ENCODE measurements around the gene FRZB. TPM values are rescaled to one million over a fixed set of nuclear protein-coding genes. Genes with fewer than 3 reads are reported as not detected.

Gene FRZB
- polyA plus RNA-seq, 3 donors = 8.0 to 11.5 (median 9.3) TPM

DNA sequence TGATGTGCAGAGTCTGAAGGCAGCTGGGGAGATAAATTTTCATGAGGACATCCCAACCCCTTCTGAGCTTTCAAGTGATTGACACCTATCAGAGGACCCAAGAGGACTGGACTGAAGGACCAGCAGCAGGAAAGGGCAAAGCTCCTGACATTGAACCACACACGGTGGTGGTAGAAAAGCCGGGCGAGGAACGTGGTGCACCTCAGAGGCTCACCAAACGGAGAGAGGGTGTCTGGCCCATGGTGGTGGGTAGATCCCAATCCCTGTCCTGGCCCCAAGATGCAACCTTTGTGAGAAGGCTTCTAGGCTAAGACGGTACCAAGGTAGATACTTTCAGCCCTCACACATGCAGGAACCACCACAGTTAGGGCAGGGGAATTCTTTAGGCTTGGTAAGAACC lies 52.1 kb downstream of the FRZB start:
- DNase-seq = no peak

DNA sequence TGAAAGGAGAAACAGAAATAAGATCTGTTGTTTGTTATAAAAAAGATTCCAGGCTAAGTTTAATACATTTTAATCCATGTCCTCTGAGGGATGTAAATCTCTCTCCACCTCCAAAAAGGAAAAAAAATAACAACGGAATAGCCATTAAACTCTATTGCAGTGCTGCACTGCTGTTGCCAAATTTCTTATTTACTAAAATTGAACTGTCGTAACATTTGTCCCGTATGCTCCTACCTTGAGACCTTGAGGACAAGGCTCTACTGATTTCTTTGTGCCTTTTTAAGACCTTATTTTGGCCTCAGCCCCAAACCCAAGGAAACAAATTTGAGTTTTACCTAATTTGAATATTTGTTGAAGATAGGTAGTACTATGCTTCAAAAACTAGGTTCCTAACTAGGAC lies 56.4 kb downstream of the FRZB start:
- no peak for DNase-seq

DNA sequence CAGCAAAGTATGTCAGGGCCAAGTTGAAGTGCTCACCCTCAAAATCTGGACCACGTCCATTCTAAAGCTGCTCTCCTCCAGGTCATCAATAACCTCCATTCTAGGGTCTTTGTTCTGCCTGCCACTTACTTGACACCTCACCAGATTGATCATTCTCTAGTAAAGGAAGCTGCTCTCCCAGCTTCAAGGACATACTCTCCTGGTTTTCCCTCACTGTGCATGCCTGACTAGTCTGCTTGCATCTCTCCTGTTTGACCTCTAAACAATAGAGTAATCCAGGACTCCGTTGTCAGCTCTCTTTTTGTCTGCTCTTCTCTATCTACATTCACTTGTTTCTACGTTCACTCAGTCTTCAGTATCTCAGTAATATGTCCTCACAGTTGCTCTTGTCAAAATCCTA lies 59.1 kb downstream of the FRZB start:
- DNase-seq = no peak

DNA sequence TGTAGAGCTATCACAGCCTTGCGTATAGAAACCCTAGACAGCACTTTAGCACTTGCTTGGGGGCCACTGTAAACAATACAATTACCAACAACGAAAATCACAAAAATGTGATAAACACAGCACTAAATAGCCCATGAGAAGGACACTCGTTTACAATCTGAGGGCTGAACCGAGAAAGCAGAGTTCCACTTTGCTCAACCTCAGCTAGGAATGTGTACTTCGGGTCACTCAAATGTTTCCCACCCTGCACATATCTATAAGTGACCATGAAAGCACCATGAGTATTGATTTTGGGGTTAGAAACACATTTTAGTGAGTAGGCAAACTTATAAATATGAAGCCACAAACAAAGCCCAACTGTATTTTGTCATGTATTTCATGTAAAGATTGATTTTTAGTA lies 62.3 kb downstream of the FRZB start:
- DNase-seq = no peak

DNA sequence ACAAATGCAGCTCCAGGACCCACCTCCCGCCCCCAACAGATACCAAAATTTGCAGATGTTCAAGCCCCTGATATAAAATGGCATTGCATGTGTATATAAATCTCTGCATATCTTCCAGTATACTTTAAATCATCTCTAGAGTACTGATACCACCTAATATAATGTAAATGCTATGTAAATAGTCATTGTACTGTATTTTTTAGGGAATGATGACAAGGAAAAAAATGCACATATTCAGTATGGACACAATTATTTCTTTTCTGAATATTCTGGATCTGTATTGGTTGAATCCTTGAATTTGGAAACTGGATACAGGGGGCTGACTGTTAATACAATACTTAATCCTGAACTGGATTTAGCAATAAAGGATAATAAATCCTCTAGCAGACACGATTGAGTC lies 67.7 kb downstream of the FRZB start:
- no peak for DNase-seq

DNA sequence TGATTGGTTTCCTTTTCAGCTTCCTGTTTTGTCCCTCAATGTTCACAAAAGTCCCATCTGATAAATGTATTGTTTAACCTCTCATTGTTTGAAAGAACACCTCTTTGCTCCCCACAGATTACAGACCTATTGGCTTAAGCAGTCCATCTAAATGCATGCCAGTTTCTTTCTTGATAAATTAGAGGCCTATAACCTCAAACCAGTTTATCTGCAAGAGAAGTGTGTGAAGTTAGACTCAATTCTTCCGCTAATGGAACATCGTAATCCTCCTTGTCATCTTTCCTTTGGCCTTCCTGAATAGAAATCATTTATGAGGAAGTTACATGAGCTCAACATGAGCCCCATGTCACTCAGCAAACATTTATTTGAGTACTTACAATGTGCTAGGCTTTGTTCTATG lies 74.0 kb downstream of the FRZB start:
- no peak for DNase-seq

DNA sequence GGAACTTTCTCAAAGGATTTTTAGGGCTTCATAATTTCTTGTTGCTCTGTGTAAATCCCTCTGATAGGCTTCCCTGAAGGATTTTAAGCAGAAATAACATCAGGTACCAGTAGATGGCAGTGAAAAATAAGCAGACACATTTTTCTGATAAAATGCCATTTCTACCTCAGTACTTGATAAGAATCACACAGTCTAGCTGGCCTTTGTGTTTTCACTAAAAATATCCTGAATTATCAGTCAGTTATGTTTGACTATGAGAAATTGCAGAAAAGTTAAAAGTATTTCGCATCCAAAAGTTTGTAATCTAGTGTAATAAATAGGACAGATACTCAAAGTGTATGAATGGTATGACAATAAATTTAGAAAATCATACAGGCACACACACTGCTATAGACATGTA lies 81.7 kb downstream of the FRZB start:
- peak; percentile 27 for DNase-seq

DNA sequence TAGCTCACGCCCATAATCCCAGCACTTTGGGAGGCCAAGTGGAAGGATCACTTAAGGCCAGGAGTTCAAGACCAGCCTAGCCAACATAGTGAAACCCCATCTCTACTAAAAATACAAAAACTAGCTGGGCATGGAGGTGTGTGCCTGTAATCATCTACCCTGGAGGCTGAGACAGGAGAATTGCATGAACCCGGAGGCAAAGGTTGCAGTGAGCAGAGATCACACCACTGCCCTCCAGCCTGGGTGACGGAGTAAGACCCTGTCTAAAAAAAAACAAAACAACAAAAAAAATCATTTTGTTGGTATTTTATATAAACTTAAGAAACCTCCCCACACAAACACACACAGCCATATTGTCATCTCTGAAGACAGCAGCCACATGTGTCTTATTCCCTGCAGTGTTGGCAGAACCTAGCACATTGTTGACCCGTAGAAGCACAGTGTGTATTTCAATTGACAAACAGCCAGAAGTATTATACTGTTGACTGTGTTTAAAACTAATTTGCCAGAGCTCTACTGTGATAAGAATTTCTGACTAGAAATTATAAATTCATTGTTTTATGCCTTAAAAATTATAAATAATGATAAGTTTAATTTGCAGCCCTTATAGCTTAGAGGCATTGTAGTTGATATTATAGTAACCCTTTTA lies 82.3 kb downstream of the FRZB start:
- no peak for DNase-seq

Other genes starting within 250 kb of the FRZB start
- 100 to 1,000 TPM; 153 to 166 (median 166) TPM for gene DNAJC10, start 150.4 kb downstream of the FRZB start, polyA plus RNA-seq (ENCODE audit: insufficient read length in 3 of 3)
- 100 to 1,000 TPM; 113 to 118 (median 117) TPM for gene NCKAP1, start 171.8 kb upstream of the FRZB start, polyA plus RNA-seq (ENCODE audit: insufficient read length in 3 of 3)
- gene DUSP19, start 212.1 kb upstream of the FRZB start, polyA plus RNA-seq (ENCODE audit: insufficient read length in 3 of 3) = 1 to 10 TPM; 4.2 to 5.5 (median 4.2) TPM